H1 (cell line): Measurements from ENCODE around the gene CAMK2D. TPM values are rescaled to one million over a fixed set of nuclear protein-coding genes. Genes with fewer than 3 reads are reported as not detected.

Experiments
- CTBP2 ChIP-seq: IDR thresholded peaks from 2 replicates; pipeline ENCODE4 v1.7.0; 2011; ENCODE audit warnings: borderline replicate concordance, mild to moderate bottlenecking, moderate library complexity, mixed read lengths, low read length; ENCODE audit not compliant: insufficient read depth, insufficient read length
- EGR1 ChIP-seq: IDR thresholded peaks from 2 replicates; pipeline ENCODE4 v1.6.1; 2011; ENCODE audit warnings: low read depth, low read length, borderline replicate concordance
- HDAC6 ChIP-seq: IDR thresholded peaks from one replicate; pipeline ENCODE4 v1.7.1; 2012; ENCODE audit warnings: low read depth, mild to moderate bottlenecking, inconsistent platforms, low read length, moderate library complexity
- SAP30 ChIP-seq: fragments of 300-600 bp; sonication (generic); IDR thresholded peaks from 2 replicates; pipeline ENCODE4 v1.7.1; 2012; ENCODE audit warnings: low read length, moderate library complexity, mild to moderate bottlenecking, inconsistent platforms; ENCODE audit not compliant: insufficient read depth, insufficient replicate concordance
- polyA plus RNA-seq, 7 experiments: library from polyadenylated mRNA; depleted of rRNA in 3 of 7; stranded (reverse) in 5 of 7; unstranded in 2 of 7; fragments of >200 nt in 5 of 7; fragments of 200-250 nt in 2 of 7; gene quantifications; 1 replicate in 5 of 7; 2 replicates in 1 of 7; 4 replicates in 1 of 7; pipeline versions ENCODE4 v1.2.1 to v1.2.3, GENCODE V29; 2011 to 2013; ENCODE audit warnings: missing spikeins in 2 of 7, mixed read lengths in 2 of 7
- total RNA-seq: library from RNA; stranded (reverse); fragmentation: NEBNext Ultra II Directional; extraction: Animal tissue kit (Norgen Biotek cat#: 25700); gene quantifications from 2 replicates; pipeline ENCODE4 v1.2.1, GENCODE V29; 2021

Gene CAMK2D
- total and polyA plus RNA-seq, 2 of the 8 experiments (the other 6 are each of a cell fraction or from before 2014, with no cell fraction given): 3.2 to 7.0 TPM

DNA sequence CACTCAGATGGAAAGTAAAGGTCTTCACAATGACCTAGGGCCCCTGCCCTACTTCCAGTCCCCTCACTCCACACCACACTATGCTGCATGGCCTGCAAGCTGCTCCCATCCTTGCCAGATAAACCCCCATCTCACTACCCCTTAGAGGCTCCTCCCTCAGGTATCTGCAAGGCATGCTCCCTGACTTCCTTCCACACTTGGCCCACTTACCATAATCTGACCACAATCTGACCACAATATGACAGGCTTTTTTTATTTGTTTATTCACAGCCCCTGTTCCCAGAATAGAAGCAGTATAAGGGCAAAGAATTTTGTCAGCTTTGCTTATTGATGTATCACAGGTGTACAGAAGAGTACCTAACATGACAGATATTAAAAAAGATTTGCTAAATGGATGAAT, 124.7 kb downstream of the CAMK2D start (continued):
- TF ChIP-seq EGR1 (no peak), HDAC6 (no peak), SAP30 (no peak), CTBP2 (no peak)
